GM04503 (cell line): ENCODE measurements around the gene SIRPB2.

Experiments used
- DNase-seq: peaks from one replicate; pipeline ENCODE4 v3.0.0-alpha.2; 2012; ENCODE audit warnings: low read depth

SIRPB2 gene

DNA sequence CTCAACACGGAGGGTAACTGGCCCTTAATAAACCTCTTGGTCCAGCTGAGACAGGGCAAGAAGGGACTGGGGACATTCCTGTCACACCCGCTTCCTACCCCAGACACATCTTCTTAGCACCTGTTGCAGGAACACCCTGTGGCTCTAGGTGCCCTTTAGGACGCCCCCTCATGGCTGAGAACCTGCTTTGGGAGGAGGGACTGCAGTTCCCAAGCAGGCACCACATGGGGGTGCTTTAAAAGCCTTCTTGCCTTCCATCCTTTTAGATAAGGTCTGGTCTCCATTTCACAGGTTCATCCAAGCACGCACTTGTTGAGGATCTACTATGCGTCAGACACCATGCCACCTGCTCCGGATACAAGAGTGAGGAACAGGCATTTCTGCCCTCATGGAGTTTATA is 51.2 kb downstream of the SIRPB2 start:
- DNase-seq: no peak

DNA sequence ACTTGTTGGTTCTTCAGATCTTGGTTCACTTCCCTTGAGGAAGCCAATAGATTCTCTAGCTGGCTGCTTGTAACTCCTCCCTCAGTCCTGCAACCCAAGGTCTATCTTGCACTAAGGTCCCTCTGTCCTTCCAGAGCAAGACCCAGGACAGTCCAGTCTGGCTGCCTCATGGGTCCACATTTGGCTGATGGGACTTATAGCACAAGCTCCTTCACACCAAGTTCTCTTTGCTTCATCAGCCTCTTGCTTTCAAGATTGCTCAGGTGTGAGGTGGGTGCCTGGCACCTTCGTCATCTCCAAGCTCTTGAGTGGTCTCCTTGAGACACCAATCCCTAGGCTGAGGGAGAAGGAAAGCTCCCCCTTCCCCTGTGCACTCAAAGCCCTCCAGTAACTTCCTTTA is 52.9 kb downstream of the SIRPB2 start:
- DNase-seq: no peak

DNA sequence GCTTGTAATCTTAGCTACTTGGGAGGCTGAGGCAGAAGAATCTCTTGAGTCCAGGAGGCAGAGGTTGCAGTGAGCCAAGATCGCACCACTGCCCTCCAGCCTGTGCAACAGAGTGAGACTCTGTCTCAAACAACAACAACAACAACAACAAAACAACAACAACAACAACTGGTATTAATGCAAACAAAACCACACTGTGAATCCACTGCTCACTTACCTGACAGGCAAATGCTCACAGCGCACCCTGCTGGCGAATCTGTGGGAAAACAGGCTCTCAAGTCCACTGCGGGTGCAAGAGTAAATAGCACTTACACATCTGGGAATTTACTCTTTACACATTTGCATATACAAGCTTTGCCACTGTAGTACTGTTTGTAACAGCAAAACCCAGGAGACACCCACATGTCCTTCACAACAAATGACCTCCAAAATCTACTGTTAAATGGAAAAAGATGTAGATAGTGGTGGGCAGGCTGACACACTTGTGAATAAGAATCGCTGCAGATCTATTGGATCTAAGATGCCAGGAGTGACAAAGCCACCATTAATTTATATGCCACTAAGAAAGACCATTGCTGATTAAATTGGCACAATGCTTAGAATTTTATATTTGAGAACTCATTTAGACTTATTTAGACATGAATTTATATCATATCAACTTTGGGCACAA is 53.9 kb downstream of the SIRPB2 start:
- DNase-seq: no peak

DNA sequence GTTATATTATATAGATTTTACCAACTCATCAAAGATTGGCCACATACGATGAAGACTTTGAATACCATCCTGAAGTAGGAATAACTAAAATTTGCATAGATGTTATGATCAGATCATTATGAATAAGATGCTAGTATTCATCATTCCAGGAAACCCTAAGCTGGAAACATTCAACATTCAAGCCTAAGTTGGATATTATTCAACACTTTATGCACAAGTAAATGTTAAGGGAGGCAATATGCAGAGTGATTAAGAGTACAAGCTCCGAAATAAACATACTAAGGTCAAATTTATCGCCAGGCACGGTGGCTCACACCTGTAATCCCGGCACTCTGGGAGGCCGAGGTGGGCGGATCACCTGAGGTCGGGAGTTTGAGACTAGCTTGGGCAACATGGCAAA is 55.0 kb downstream of the SIRPB2 start:
- DNase-seq: no peak

DNA sequence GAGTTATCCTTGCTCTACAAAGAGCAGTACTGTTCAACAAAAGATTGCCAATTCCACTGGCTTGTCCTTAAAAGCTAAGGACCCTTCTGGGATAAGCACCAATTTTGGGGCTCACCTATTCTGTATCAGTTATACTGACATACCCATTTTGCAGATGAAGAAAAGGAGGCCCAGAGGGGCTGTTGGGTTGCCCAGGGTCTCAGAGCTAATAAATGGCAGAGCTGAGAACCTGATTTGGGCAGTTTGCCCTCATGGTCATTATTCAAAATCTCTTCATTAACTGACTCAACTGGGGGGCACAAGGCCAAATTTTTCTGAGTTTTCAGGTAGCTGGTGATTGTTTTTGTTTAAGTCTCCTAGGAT is 55.9 kb downstream of the SIRPB2 start:
- no peak for DNase-seq

DNA sequence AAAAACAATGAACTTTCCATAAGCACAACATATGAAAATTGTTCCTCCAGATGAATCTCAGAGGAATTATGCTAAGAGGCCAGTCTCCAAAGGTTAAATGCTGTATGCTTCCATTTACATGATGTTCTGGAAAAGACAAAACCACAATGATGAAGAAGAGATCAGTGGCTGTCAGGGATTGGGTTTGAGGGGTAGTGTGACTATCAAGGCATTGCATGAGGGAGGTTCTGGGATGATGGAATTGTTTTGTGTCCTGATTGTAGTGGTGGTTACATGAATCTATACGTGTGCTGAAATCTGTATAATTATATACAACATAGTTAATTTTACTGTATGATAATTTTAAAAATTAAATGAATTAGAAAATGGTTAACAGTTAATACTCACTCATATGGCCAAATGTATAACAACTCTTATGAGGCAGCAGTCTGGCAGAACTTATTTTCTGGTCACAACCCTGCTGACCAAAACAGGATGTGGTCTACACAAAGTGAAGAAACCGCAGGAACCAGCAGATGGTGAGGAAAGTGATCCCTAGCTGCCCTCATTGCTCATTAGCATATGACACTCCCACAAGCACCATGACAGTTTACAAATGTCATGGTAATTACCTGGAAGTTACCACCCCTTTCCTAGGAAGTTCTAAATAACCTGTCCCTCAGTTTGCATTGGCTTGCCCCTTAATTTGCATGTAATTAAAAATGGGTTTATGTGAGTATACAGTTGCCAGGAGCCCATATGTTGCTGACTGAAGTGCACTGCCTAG is 56.5 kb downstream of the SIRPB2 start:
- peak; percentile 77 for DNase-seq

DNA sequence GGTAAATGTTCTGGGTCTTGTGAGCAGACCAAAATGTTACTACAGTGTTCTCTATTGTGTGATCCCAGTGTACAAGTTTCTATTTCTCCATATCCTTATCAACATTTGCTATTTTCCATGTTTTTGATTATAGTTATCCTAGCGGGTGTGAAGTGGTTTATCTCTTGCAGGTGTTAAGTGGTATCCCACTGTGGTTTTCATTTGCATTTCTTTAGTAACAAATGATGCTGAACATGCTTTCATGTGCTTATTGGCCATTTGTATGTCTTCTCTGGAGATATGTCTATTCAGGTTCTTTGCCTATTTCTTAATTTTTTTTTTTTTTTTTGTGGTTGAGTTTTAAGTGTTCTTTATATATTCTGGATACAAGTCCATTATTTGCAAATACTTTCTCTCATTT is 60.1 kb downstream of the SIRPB2 start:
- no peak for DNase-seq

DNA sequence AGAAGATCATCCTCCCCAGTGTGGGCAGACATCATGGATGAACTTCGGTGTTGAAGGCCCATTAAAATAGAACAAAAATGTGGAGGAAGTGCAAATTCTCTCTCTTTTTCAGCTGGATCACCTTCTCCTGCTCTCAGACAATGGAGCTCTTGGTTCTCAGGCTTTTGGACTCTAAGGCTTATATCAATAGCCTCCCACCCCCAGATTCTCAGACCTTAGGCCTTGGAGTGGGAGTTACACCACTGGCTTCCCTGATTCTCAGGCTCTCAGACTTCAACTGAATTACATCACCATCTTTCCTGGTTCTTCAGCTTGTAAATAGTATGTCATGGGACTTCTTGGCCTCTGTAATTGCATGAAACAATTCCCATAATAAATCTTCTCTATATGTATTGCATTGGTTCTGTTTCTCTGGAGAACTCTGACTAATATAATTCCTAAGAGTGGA is 61.2 kb downstream of the SIRPB2 start:
- DNase-seq: peak; percentile 75

DNA sequence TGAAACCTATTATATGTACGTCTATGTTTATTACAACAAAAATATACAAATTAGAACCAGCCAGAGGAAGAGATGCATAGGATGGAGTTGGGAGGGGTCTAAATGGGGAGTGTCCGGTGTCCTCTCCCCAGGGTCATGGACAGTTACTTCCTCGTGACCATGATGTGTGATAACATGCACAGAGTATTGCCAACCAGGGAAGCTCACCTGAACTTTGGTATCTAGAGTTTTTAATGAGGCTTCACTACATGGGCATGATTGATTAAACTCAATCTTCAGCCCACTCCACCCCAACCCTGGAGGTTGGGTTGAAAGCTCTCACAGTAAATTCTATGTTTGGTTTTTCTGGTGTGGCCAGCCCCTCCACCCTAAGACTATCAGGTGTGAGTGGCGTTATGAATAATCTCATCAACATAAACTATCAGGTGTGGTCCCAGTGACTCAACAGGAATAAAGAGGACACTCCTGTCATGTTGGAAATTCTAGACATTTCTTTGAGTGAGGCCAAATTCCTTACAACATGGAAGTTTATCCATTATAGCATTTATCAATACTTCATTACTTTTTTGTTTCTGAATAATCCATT is 62.0 kb downstream of the SIRPB2 start:
- DNase-seq: no peak

DNA sequence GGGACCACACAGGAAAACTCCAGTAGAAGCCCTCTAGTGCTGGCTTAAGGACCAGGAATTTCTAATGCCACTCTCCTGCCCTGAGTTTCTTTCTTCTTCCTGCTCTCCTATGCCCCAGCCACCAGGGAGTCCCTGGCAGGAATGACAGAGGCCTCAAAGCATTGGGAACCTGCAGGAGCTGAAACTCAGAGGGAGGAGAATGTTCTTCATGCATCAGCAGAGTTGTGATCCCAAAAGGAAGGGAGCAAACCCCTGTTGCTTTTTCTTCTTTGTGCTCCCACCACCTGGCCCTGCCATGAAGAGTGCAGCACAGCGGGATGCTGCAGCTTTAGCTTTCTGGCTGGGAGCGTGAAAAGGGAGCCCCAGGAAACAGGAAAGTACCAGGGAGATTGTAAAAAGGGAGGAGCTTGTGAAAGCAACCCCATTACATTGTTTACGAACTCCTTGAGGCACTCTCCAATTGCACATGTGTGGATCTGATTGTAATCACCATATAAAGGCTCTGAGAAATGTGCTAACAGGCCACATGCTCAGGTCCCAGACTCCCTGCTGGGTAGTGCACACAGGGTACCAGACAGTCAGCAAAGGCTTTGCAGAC is 63.7 kb downstream of the SIRPB2 start:
- DNase-seq: no peak

DNA sequence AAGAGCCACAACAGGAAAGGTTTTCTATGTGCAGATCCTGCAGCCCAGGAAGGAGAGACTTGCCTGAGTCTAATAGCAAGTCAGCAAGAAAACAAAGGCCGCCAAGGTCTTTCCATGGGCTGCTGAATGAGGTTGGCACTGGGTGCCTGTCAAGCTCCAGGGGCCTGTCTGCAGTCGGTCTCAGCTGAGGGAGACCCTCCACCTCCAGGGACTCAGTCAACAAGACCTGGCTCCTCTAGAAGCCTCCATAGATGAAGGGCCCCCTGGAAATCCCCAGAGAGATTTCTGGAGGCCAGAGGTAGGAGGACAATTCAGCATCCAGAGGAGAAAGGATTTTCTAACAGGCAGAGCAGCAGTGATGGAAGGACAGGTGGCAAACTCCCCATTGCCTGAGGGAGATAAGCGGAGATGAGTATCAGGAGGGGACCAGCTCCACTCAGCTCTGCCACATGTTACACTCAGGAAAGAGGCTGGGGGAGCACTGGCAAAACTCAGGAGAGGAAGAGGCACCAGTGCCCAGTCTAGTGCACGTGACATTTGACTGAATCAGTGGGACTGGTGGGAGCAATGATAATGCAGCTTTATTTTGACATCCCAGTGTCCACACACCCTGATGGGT is 64.9 kb downstream of the SIRPB2 start:
- DNase-seq: no peak
